Muscle layer of colon (tissue), 2 donors: Measurements from ENCODE around the gene PPM1G.
A peak's percentile ranks its signal among the peaks of the same experiment; 100 is the strongest.

Experiments used
- H3K27ac ChIP-seq: one replicate; pipeline ENCODE4 v1.7.0; 2013; ENCODE audit warnings: low read depth, mild to moderate bottlenecking, low read length, moderate library complexity
- H3K27me3 ChIP-seq, 2 donors: one replicate each; pipeline ENCODE4 v1.7.0; 2013; ENCODE audit warnings: low read length in 2 of 2, mild to moderate bottlenecking in 2 of 2; ENCODE audit not compliant: insufficient read depth in 2 of 2, control insufficient read depth in 1 of 2
- H3K36me3 ChIP-seq: one replicate; pipeline ENCODE4 v1.7.0; 2013; ENCODE audit warnings: mild to moderate bottlenecking, low read length; ENCODE audit not compliant: insufficient read depth
- H3K4me1 ChIP-seq: one replicate; pipeline ENCODE4 v1.7.0; 2013; ENCODE audit warnings: mild to moderate bottlenecking, low read length; ENCODE audit not compliant: insufficient read depth
- H3K4me3 ChIP-seq, 2 donors: one replicate each; pipeline ENCODE4 v1.7.0; 2013; ENCODE audit warnings: low read length in 2 of 2, low read depth in 1 of 2, mild to moderate bottlenecking in 1 of 2, moderate library complexity in 1 of 2
- H3K9ac ChIP-seq: one replicate; pipeline ENCODE4 v1.7.0; 2013; ENCODE audit warnings: low read length
- H3K9me3 ChIP-seq: one replicate; pipeline ENCODE4 v1.7.0; 2013; ENCODE audit warnings: mild to moderate bottlenecking, low read length
- donor health status: abdominal sarcoma.
- donor health status: Adenocarcinoma of cecum.

Gene PPM1G

GRCh38 chr2:27379383-27379835 is 30.0 kb downstream of the PPM1G start:
- Histone ChIP-seq H3K27ac (peak overlapping the region; percentile 77), H3K4me1 (peaks cover 15% of the 10 kb centered on the region), H3K36me3 (peaks cover 63% of the 10 kb centered on the region), H3K9ac (peak overlapping the region; percentile 86), H3K27me3 (no peaks in the 10 kb centered on the region), H3K9me3 (no peaks in the 10 kb centered on the region), H3K4me3 (peak overlapping the region; percentile 47 to 84)

- H3K27me3 ChIP-seq = no peaks in the 10 kb centered on the region
- H3K27ac ChIP-seq = no peak overlapping the region
- H3K9me3 ChIP-seq = no peaks in the 10 kb centered on the region
- no peak overlapping the region for H3K9ac ChIP-seq
- H3K36me3 ChIP-seq = peaks cover 62% of the 10 kb centered on the region
- peaks cover 15% of the 10 kb centered on the region for H3K4me1 ChIP-seq
- H3K4me3 ChIP-seq = no peak overlapping the region
These were observed 30.5 kb downstream of the PPM1G start for GRCh38 chr2:27378809-27379290.

GRCh38 chr2:27378096-27378808 is 31.1 kb downstream of the PPM1G start:
- H3K9ac ChIP-seq = no peak overlapping the region
- no peak overlapping the region for H3K27ac ChIP-seq
- peaks cover 62% of the 10 kb centered on the region for H3K36me3 ChIP-seq
- H3K4me1 ChIP-seq = peaks cover 15% of the 10 kb centered on the region
- no peaks in the 10 kb centered on the region for H3K9me3 ChIP-seq
- no peak overlapping the region for H3K4me3 ChIP-seq
- H3K27me3 ChIP-seq = no peaks in the 10 kb centered on the region

- H3K27ac ChIP-seq = no peak overlapping the region
- peaks cover 65% of the 10 kb centered on the region for H3K36me3 ChIP-seq
- H3K4me1 ChIP-seq = peaks cover 19% of the 10 kb centered on the region
These were observed 31.7 kb downstream of the PPM1G start for GRCh38 chr2:27377618-27378095.

GRCh38 chr2:27376866-27377617 is 32.3 kb downstream of the PPM1G start:
- H3K9me3 ChIP-seq = no peaks in the 10 kb centered on the region
- no peak overlapping the region for H3K4me3 ChIP-seq
- no peak overlapping the region for H3K27ac ChIP-seq
- no peaks in the 10 kb centered on the region for H3K27me3 ChIP-seq
- H3K9ac ChIP-seq = no peak overlapping the region
- peaks cover 25% of the 10 kb centered on the region for H3K4me1 ChIP-seq
- peaks cover 61% of the 10 kb centered on the region for H3K36me3 ChIP-seq

More at GRCh38 chr2:27377618-27378095, 31.7 kb downstream of the PPM1G start:
- H3K4me3 ChIP-seq = no peak overlapping the region
- H3K9ac ChIP-seq = no peak overlapping the region
- no peaks in the 10 kb centered on the region for H3K27me3 ChIP-seq
- H3K9me3 ChIP-seq = no peaks in the 10 kb centered on the region

GRCh38 chr2:27376151-27376865 is 33.1 kb downstream of the PPM1G start:
- H3K4me1 ChIP-seq = peaks cover 30% of the 10 kb centered on the region
- no peaks in the 10 kb centered on the region for H3K9me3 ChIP-seq
- H3K9ac ChIP-seq = no peak overlapping the region
- no peak overlapping the region for H3K27ac ChIP-seq
- H3K36me3 ChIP-seq = peaks cover 55% of the 10 kb centered on the region
- no peak overlapping the region for H3K4me3 ChIP-seq
- H3K27me3 ChIP-seq = no peaks in the 10 kb centered on the region

- Histone ChIP-seq H3K27me3 (no peaks in the 10 kb centered on the region), H3K9ac (no peak overlapping the region), H3K4me1 (peaks cover 29% of the 10 kb centered on the region), H3K4me3 (no peak overlapping the region), H3K27ac (no peak overlapping the region), H3K36me3 (peaks cover 55% of the 10 kb centered on the region), H3K9me3 (no peaks in the 10 kb centered on the region)
These were observed 33.8 kb downstream of the PPM1G start for GRCh38 chr2:27375513-27376099.

GRCh38 chr2:27373567-27373966 is 35.8 kb downstream of the PPM1G start:
- Histone ChIP-seq H3K4me1 (peaks cover 31% of the 10 kb centered on the region), H3K9me3 (no peaks in the 10 kb centered on the region), H3K4me3 (no peak overlapping the region), H3K36me3 (peaks cover 57% of the 10 kb centered on the region), H3K27me3 (no peaks in the 10 kb centered on the region), H3K27ac (no peak overlapping the region), H3K9ac (no peak overlapping the region)

- Histone ChIP-seq H3K36me3 (peaks cover 61% of the 10 kb centered on the region), H3K4me3 (no peak overlapping the region), H3K4me1 (peaks cover 34% of the 10 kb centered on the region), H3K27me3 (no peaks in the 10 kb centered on the region), H3K9me3 (no peaks in the 10 kb centered on the region), H3K9ac (no peak overlapping the region), H3K27ac (no peak overlapping the region)
These were observed 36.5 kb downstream of the PPM1G start for GRCh38 chr2:27372937-27373336.

GRCh38 chr2:27370816-27371620 is 38.4 kb downstream of the PPM1G start:
- H3K9ac ChIP-seq = peak overlapping the region; percentile 93
- peak overlapping the region; percentile 81 to 92 for H3K4me3 ChIP-seq
- H3K4me1 ChIP-seq = peaks cover 34% of the 10 kb centered on the region
- peaks cover 63% of the 10 kb centered on the region for H3K36me3 ChIP-seq
- H3K9me3 ChIP-seq = no peaks in the 10 kb centered on the region
- peak overlapping the region; percentile 92 for H3K27ac ChIP-seq
- H3K27me3 ChIP-seq = no peaks in the 10 kb centered on the region
